BE2C (cell line): ENCODE results near the gene SLC2A1.

ENCODE experiments used
- DNase-seq: peaks from one replicate; pipeline ENCODE4 v3.0.0-alpha.2; 2020
- H3K27me3 ChIP-seq: fragments of 250-450 bp; sonication (Bioruptor Pico); 2 replicates; pipeline ENCODE4 v1.5.1; 2020; ENCODE audit warnings: mild to moderate bottlenecking
- H3K36me3 ChIP-seq: fragments of 250-450 bp; sonication (Bioruptor Pico); 2 replicates; pipeline ENCODE4 v1.5.1; 2020; ENCODE audit warnings: mild to moderate bottlenecking
- H3K4me1 ChIP-seq: fragments of 250-450 bp; sonication (Bioruptor Pico); 2 replicates; pipeline ENCODE4 v1.5.1; 2020
- H3K4me3 ChIP-seq: 2 replicates; pipeline ENCODE4 v1.5.1; 2011; ENCODE audit warnings: low read depth, low read length
- H3K9me3 ChIP-seq: fragments of 250-450 bp; sonication (Bioruptor Pico); 2 replicates; pipeline ENCODE4 v1.5.1; 2020
- CTCF ChIP-seq: IDR thresholded peaks from 2 replicates; pipeline ENCODE4 v1.5.1; 2012; ENCODE audit warnings: mild to moderate bottlenecking, low read depth, low read length

Gene SLC2A1

GRCh38 chr1:42938645-42939615 lies 19.7 kb downstream of the SLC2A1 start:
- no peaks in the 10 kb centered on the region for H3K9me3 ChIP-seq
- peaks cover 71% of the 10 kb centered on the region for H3K36me3 ChIP-seq
- no peak overlapping the region for H3K4me3 ChIP-seq
- no peak for DNase-seq
- no peaks in the 10 kb centered on the region for H3K27me3 ChIP-seq
- TF ChIP-seq CTCF: no peak
- peaks cover 8% of the 10 kb centered on the region; the same call in 1 of the 2 replicates for H3K4me1 ChIP-seq

- Histone ChIP-seq H3K4me3 (no peak overlapping the region), H3K27me3 (no peaks in the 10 kb centered on the region), H3K4me1 (peaks cover 8% of the 10 kb centered on the region; the same call in 1 of the 2 replicates), H3K36me3 (peaks cover 70% of the 10 kb centered on the region), H3K9me3 (no peaks in the 10 kb centered on the region)
- TF ChIP-seq CTCF: no peak
- DNase-seq: no peak
Measured at GRCh38 chr1:42937836-42938644, 20.6 kb downstream of the SLC2A1 start.

GRCh38 chr1:42937141-42937696 lies 21.4 kb downstream of the SLC2A1 start:
- DNase-seq: no peak
- H3K27me3 ChIP-seq: no peaks in the 10 kb centered on the region
- H3K4me3 ChIP-seq: no peak overlapping the region
- no peak for TF ChIP-seq CTCF
- no peaks in the 10 kb centered on the region for H3K9me3 ChIP-seq
- H3K36me3 ChIP-seq: peaks cover 62% of the 10 kb centered on the region
- peaks cover 13% of the 10 kb centered on the region for H3K4me1 ChIP-seq

- Histone ChIP-seq H3K4me3 (no peak overlapping the region), H3K27me3 (no peaks in the 10 kb centered on the region), H3K9me3 (no peaks in the 10 kb centered on the region), H3K36me3 (peaks cover 55% of the 10 kb centered on the region), H3K4me1 (peaks cover 16% of the 10 kb centered on the region)
- TF ChIP-seq CTCF: no peak
- DNase-seq: peak; percentile 39
Measured at GRCh38 chr1:42936309-42937078, 22.2 kb downstream of the SLC2A1 start.

- H3K4me3 ChIP-seq: no peak overlapping the region
- no peaks in the 10 kb centered on the region for H3K9me3 ChIP-seq
- H3K27me3 ChIP-seq: no peaks in the 10 kb centered on the region
- peaks cover 49% of the 10 kb centered on the region for H3K36me3 ChIP-seq
- DNase-seq: no peak
- peaks cover 16% of the 10 kb centered on the region for H3K4me1 ChIP-seq
- TF ChIP-seq CTCF: no peak
Measured at GRCh38 chr1:42935971-42936308, 22.7 kb downstream of the SLC2A1 start.
